IMR-90 (cell line): Measurements from ENCODE around the gene CNOT10. TPM values are rescaled to one million over a fixed set of nuclear protein-coding genes. Genes with fewer than 3 reads are reported as not detected.

ENCODE experiments used
- ATAC-seq: fragments of 200-7000 bp; cut with Tn5 transposase; 2 replicates; pipeline ENCODE4 v1.9.1; 2020; ENCODE audit warnings: low read depth, mild to moderate bottlenecking, moderate library complexity
- BruUV-seq: library from RNA; stranded (reverse); fragments of 400-500 nt; replicated peaks from 2 replicates; lab custom pipeline; 2021; lab: Mats Ljungman, UMichigan
- CTCF ChIA-PET: fragments of 300-600 bp; formaldehyde crosslinking; extraction: SDS; loops from one replicate; lab custom pipeline; 2021; ENCODE audit warnings: antibody characterized with exemption; lab: Yijun Ruan, JAX
- POLR2A ChIA-PET: fragments of 300-600 bp; sonication (Branson Sonifier 250); formaldehyde crosslinking; loops from one replicate; lab custom pipeline; 2022; ENCODE audit warnings: antibody characterized with exemption; ENCODE audit not compliant: unreplicated experiment; lab: Charles Lee
- DNase-seq: peaks from one replicate; pipeline ENCODE4 v3.0.0; 2013
- H2AFZ ChIP-seq: replicated peaks from 2 replicates; pipeline ENCODE3; 2013; ENCODE audit warnings: low read length, mild to moderate bottlenecking; ENCODE audit not compliant: poor library complexity
- H2AK5ac ChIP-seq: 2 replicates; pipeline ENCODE4 v1.6.1; 2013; ENCODE audit warnings: low read depth, low read length, inconsistent platforms
- H2AK9ac ChIP-seq: replicated peaks from 2 replicates; pipeline ENCODE3; 2013; ENCODE audit warnings: mild to moderate bottlenecking, low read depth, low read length, moderate library complexity; ENCODE audit not compliant: poor library complexity
- H2BK120ac ChIP-seq: 2 replicates; pipeline ENCODE4 v1.6.1; 2013; ENCODE audit warnings: low read depth, low read length, inconsistent platforms
- H2BK15ac ChIP-seq: 3 replicates; pipeline ENCODE4 v1.6.1; 2013; ENCODE audit warnings: low read depth, low read length, inconsistent platforms
- H2BK20ac ChIP-seq: 2 replicates; pipeline ENCODE4 v1.6.1; 2013; ENCODE audit warnings: low read depth, mild to moderate bottlenecking, inconsistent platforms, low read length, moderate library complexity
- H2BK5ac ChIP-seq: 2 replicates; pipeline ENCODE4 v1.6.1; 2013; ENCODE audit warnings: mild to moderate bottlenecking, low read depth, low read length, inconsistent platforms; ENCODE audit not compliant: poor library complexity, severe bottlenecking
- H3K14ac ChIP-seq: replicated peaks from 2 replicates; pipeline ENCODE4 v1.6.1; 2013; ENCODE audit warnings: low read depth, low read length, inconsistent platforms
- H3K18ac ChIP-seq: 2 replicates; pipeline ENCODE4 v1.6.1; 2013; ENCODE audit warnings: low read depth, low read length, control low read depth
- H3K23ac ChIP-seq: 2 replicates; pipeline ENCODE4 v1.6.1; 2013; ENCODE audit warnings: low read depth, low read length, inconsistent platforms
- H3K27ac ChIP-seq: 2 replicates; pipeline ENCODE4 v1.5.1; 2013; ENCODE audit warnings: mild to moderate bottlenecking, control low read depth, low read length; ENCODE audit not compliant: insufficient read depth
- H3K27me3 ChIP-seq: 2 replicates; pipeline ENCODE4 v1.6.1; 2013; ENCODE audit warnings: low read length; ENCODE audit not compliant: control insufficient read depth, insufficient read depth
- H3K36me3 ChIP-seq: 2 replicates; pipeline ENCODE4 v1.6.1; 2013; ENCODE audit warnings: low read length, mixed read lengths; ENCODE audit not compliant: control insufficient read depth, insufficient read depth
- H3K4ac ChIP-seq: 2 replicates; pipeline ENCODE4 v1.6.1; 2013; ENCODE audit warnings: low read depth, low read length, inconsistent platforms
- H3K4me1 ChIP-seq: 2 replicates; pipeline ENCODE4 v1.6.1; 2013; ENCODE audit warnings: low read length, mixed read lengths; ENCODE audit not compliant: control insufficient read depth, insufficient read depth
- H3K4me2 ChIP-seq: 2 replicates; pipeline ENCODE4 v1.6.1; 2013; ENCODE audit warnings: low read depth, mild to moderate bottlenecking, control low read depth, low read length, moderate library complexity
- H3K4me3 ChIP-seq: 2 replicates; pipeline ENCODE4 v1.5.1; 2013; ENCODE audit warnings: low read depth, mild to moderate bottlenecking, control low read depth, low read length, moderate library complexity; ENCODE audit not compliant: insufficient read depth
- H3K56ac ChIP-seq: 2 replicates; pipeline ENCODE4 v1.6.1; 2013; ENCODE audit warnings: low read length, inconsistent platforms; ENCODE audit not compliant: insufficient read depth; ENCODE audit errors: extremely low read depth
- H3K79me1 ChIP-seq, 2 experiments: 2 replicates each; pipeline ENCODE4 v1.6.1; 2013; ENCODE audit warnings: low read length in 2 of 2, inconsistent platforms in 1 of 2, low read depth in 1 of 2
- H3K9ac ChIP-seq: 2 replicates; pipeline ENCODE4 v1.6.1; 2013; ENCODE audit warnings: low read depth, low read length, control low read depth
- H3K9me1 ChIP-seq: 2 replicates; pipeline ENCODE4 v1.6.1; 2013; ENCODE audit warnings: low read length, inconsistent platforms; ENCODE audit not compliant: insufficient read depth
- H3K9me3 ChIP-seq: 2 replicates; pipeline ENCODE4 v1.6.1; 2013; ENCODE audit warnings: low read length; ENCODE audit not compliant: control insufficient read depth, insufficient read depth
- H4K20me1 ChIP-seq: 2 replicates; pipeline ENCODE4 v1.6.1; 2013; ENCODE audit warnings: low read length, inconsistent platforms; ENCODE audit not compliant: insufficient read depth
- H4K5ac ChIP-seq: 2 replicates; pipeline ENCODE4 v1.6.1; 2013; ENCODE audit warnings: mild to moderate bottlenecking, low read depth, low read length, control low read depth
- H4K8ac ChIP-seq, 2 experiments: 2 replicates each; pipeline ENCODE4 v1.6.1; 2013; ENCODE audit warnings: low read depth in 2 of 2, low read length in 2 of 2, control low read depth in 1 of 2, inconsistent platforms in 1 of 2
- H4K91ac ChIP-seq: 2 replicates; pipeline ENCODE4 v1.6.1; 2013; ENCODE audit warnings: low read depth, low read length, inconsistent platforms; ENCODE audit not compliant: insufficient read depth
- CTCF ChIP-seq: conservative IDR thresholded peaks from 2 replicates; pipeline ENCODE4 v1.5.1; 2012; ENCODE audit warnings: mild to moderate bottlenecking, low read depth, low read length, improper control_type of control experiment
- WGBS, 2 experiments: methylation state at CpG; one replicate each; pipeline versions ENCODE4 v1.1.5 to v1.1.7; 2013; ENCODE audit warnings: missing lambda C conversion rate in 2 of 2; ENCODE audit not compliant: insufficient read length in 1 of 2; ENCODE audit errors: extremely low coverage in 2 of 2; 5-methylcytosine and 5-hydroxymethylcytosine counted together
- dilution Hi-C: fragments of 300-500 bp; cut with HindIII; formaldehyde crosslinking; loops from one replicate; pipeline ENCODE4 v1.14.3; 2018; ENCODE audit warnings: low sequenced_read_pairs; ENCODE audit not compliant: unreplicated experiment
- in situ Hi-C: fragments of 300-500 bp; cut with MboI; formaldehyde crosslinking; loops from 3 replicates; pipeline ENCODE4 v1.14.3; 2019; ENCODE audit warnings: low sequenced_read_pairs, inconsistent platforms, mixed read lengths
- intact Hi-C: fragments of 100-400 bp; cut with micrococcal nuclease; formaldehyde crosslinking; loops from 2 replicates; pipeline ENCODE4 v1.10.0; 2022
- polyA plus RNA-seq, 3 experiments: library from polyadenylated mRNA; depleted of rRNA; stranded (reverse); fragments of >200 nt; gene quantifications; 2 replicates each; pipeline ENCODE4 v1.2.3, GENCODE V29; 2012; ENCODE audit warnings: low replicate concordance in 1 of 3
- total RNA-seq: library from RNA; depleted of rRNA; stranded (reverse); fragments of >200 nt; gene quantifications from 2 replicates; pipeline ENCODE4 v1.2.3, GENCODE V29; 2012

CNOT10 gene
- total and polyA plus RNA-seq, 2 of the 4 experiments (the other 2 are of a cell fraction) = 15.8 to 20.4 TPM

GRCh38 chr3:32818229-32818969 lies 133.4 kb downstream of the CNOT10 start:
- dilution Hi-C loops (no loop called here), intact Hi-C loops (loop anchor here (10.0 kb wide), 2 partner anchors 116 to 1736 kb away; no protein-coding TSS in a partner anchor), in situ Hi-C loops (no loop called here)
- Histone ChIP-seq H2BK120ac (no peak overlapping the region), H4K91ac (no peak overlapping the region), H3K4ac (no peak overlapping the region), H2AK5ac (no peak overlapping the region), H2BK15ac (no peak overlapping the region), H3K4me2 (no peak overlapping the region), H3K23ac (no peak overlapping the region), H4K5ac (no peak overlapping the region), H3K56ac (no peak overlapping the region), H2AFZ (peak overlapping the region; percentile 56), H3K9me3 (peaks cover 21% of the 10 kb centered on the region), H3K79me1 (no peaks in the 10 kb centered on the region), H2BK20ac (no peak overlapping the region), H4K20me1 (no peaks in the 10 kb centered on the region), H3K4me3 (no peak overlapping the region), H3K4me1 (peaks cover 3% of the 10 kb centered on the region; the same call in 1 of the 2 replicates), H3K14ac (no peak overlapping the region), H3K9ac (no peak overlapping the region), H2BK5ac (no peak overlapping the region), H3K36me3 (no peaks in the 10 kb centered on the region), H3K9me1 (no peaks in the 10 kb centered on the region), H4K8ac (no peak overlapping the region), H3K18ac (no peak overlapping the region), H3K27ac (no peak overlapping the region), H2AK9ac (no peak overlapping the region), H3K27me3 (peaks cover 81% of the 10 kb centered on the region)
- DNase-seq (no peak), ATAC-seq (no peak)
- TF ChIP-seq CTCF = no peak
- POLR2A ChIA-PET = no interaction called here
- BruUV-seq = no TSS peak
- CTCF ChIA-PET = no interaction called here
- 4% methylated on average over 72 of the region's 111 CpGs; no CpG with 5 or more reads in 1 of the 2 experiments for WGBS, 2 experiments
